GM12878 (cell line): ENCODE measurements around the gene FUZ. TPM values are rescaled to one million over a fixed set of nuclear protein-coding genes. Genes with fewer than 3 reads are reported as not detected.

Source experiments
- ATAC-seq: fragments of 200-7000 bp; cut with Tn5 transposase; 3 replicates; pipeline ENCODE4 v1.9.1; 2020; ENCODE audit warnings: mild to moderate bottlenecking, moderate library complexity
- BruUV-seq: library from RNA; stranded (reverse); fragments of 400-500 nt; replicated peaks from 2 replicates; lab custom pipeline; 2021; lab: Mats Ljungman, UMichigan
- CTCF ChIA-PET: fragments of 300-600 bp; sonication (Branson Sonifier 250); formaldehyde crosslinking; extraction: SDS; loops from one replicate; lab custom pipeline; 2021; ENCODE audit warnings: inconsistent platforms; lab: Yijun Ruan, JAX
- POLR2A ChIA-PET: fragments of 350-600 bp; formaldehyde crosslinking; extraction: SDS; loops from one replicate; lab custom pipeline; 2021; ENCODE audit warnings: inconsistent platforms; lab: Charles Lee
- RAD21 ChIA-PET: fragments of 300-600 bp; sonication (Branson Sonifier 250); formaldehyde crosslinking; loops from one replicate; lab custom pipeline; 2023; ENCODE audit warnings: antibody characterized with exemption; ENCODE audit not compliant: unreplicated experiment; lab: Charles Lee
- SMC1A ChIA-PET: fragments of 300-600 bp; sonication (Branson Sonifier 250); formaldehyde crosslinking; loops from one replicate; lab custom pipeline; 2023; ENCODE audit not compliant: unreplicated experiment, uncharacterized antibody; lab: Charles Lee
- DNase-seq: peaks from one replicate; pipeline ENCODE4 v3.0.0-alpha.2; 2011; ENCODE audit warnings: low read depth, low spot score
- FAIRE-seq: peaks from 3 replicates; lab custom pipeline; 2011; peaks lifted over from hg19 to GRCh38; lab: Jason Lieb, UNC
- H2AFZ ChIP-seq: 2 replicates; pipeline ENCODE4 v1.6.0; 2011; ENCODE audit warnings: low read depth, low read length, control low read depth; ENCODE audit not compliant: control insufficient read depth
- H3K27ac ChIP-seq: 2 replicates; pipeline ENCODE4 v1.5.1; 2011; ENCODE audit warnings: control low read depth; ENCODE audit not compliant: control insufficient read depth, insufficient read depth
- H3K27me3 ChIP-seq, 2 experiments: replicated peaks in 1 of 2; 2 replicates each; pipeline versions ENCODE4 v1.6.0 to v1.6.1; 2011; ENCODE audit warnings: low read length in 1 of 2; ENCODE audit not compliant: control insufficient read depth in 2 of 2, insufficient read depth in 2 of 2
- H3K36me3 ChIP-seq, 2 experiments: 2 replicates each; pipeline ENCODE4 v1.5.1; 2011; ENCODE audit warnings: low read length in 1 of 2; ENCODE audit not compliant: control insufficient read depth in 2 of 2, insufficient read depth in 2 of 2
- H3K4me1 ChIP-seq: 2 replicates; pipeline ENCODE4 v1.6.1; 2011; ENCODE audit warnings: mild to moderate bottlenecking, low read length, moderate library complexity, mixed read lengths; ENCODE audit not compliant: control insufficient read depth, insufficient read depth
- H3K4me2 ChIP-seq: 2 replicates; pipeline ENCODE4 v1.6.0; 2011; ENCODE audit warnings: control low read depth; ENCODE audit not compliant: control insufficient read depth, insufficient read depth
- H3K4me3 ChIP-seq: fragments of 200-600 bp; sonication (generic); 2 replicates; pipeline ENCODE4 v1.5.1; 2016
- H3K79me2 ChIP-seq: 2 replicates; pipeline ENCODE4 v1.6.0; 2011; ENCODE audit warnings: low read length; ENCODE audit not compliant: control insufficient read depth, insufficient read depth
- H3K9ac ChIP-seq: 2 replicates; pipeline ENCODE4 v1.8.0; 2011; ENCODE audit warnings: low read length, control low read depth, mixed read lengths; ENCODE audit not compliant: control insufficient read depth, insufficient read depth
- H3K9me3 ChIP-seq: replicated peaks from 3 replicates; pipeline ENCODE4 v1.5.1; 2011; ENCODE audit warnings: mild to moderate bottlenecking, low read length; ENCODE audit not compliant: control insufficient read depth, insufficient read depth
- H4K20me1 ChIP-seq: 2 replicates; pipeline ENCODE4 v1.6.0; 2011; ENCODE audit not compliant: control insufficient read depth, insufficient read depth
- BRCA1 ChIP-seq: IDR thresholded peaks from 2 replicates; pipeline ENCODE4 v1.6.1; 2011; ENCODE audit warnings: low read depth, low read length, improper control_type of control experiment
- CBX3 ChIP-seq: fragments of 200-600 bp; sonication (generic); IDR thresholded peaks from 2 replicates; pipeline ENCODE4 v1.6.1; 2016; ENCODE audit warnings: low read depth, borderline replicate concordance
- CHD2 ChIP-seq: IDR thresholded peaks from 2 replicates; pipeline ENCODE4 v1.6.1; 2011; ENCODE audit warnings: low read depth, low read length, improper control_type of control experiment, borderline replicate concordance
- DPF2 ChIP-seq: fragments of 450-650 bp; IDR thresholded peaks from 2 replicates; pipeline ENCODE4 v1.6.1; 2017; ENCODE audit warnings: mild to moderate bottlenecking
- HCFC1 ChIP-seq: fragments of 150-350 bp; IDR thresholded peaks from 2 replicates; pipeline ENCODE4 v1.6.1; 2014; ENCODE audit warnings: low read length
- IRF3 ChIP-seq: fragments of 450-650 bp; IDR thresholded peaks from 2 replicates; pipeline ENCODE4 v1.6.1; 2014; ENCODE audit warnings: mild to moderate bottlenecking
- JUNB ChIP-seq: IDR thresholded peaks from 2 replicates; pipeline ENCODE4 v1.6.1; 2016; ENCODE audit warnings: antibody characterized with exemption, mild to moderate bottlenecking
- KAT2A ChIP-seq: conservative IDR thresholded peaks from 2 replicates; pipeline ENCODE4 v1.6.1; 2011; ENCODE audit warnings: low read depth, low read length; ENCODE audit not compliant: control insufficient read depth
- KLF5 ChIP-seq: fragments of 450-650 bp; IDR thresholded peaks from 2 replicates; pipeline ENCODE4 v1.6.1; 2014; ENCODE audit warnings: mild to moderate bottlenecking; ENCODE audit not compliant: partially characterized antibody
- MEF2A ChIP-seq: IDR thresholded peaks from 2 replicates; pipeline ENCODE4 v1.6.1; 2011; ENCODE audit warnings: low read depth, mild to moderate bottlenecking, low read length, moderate library complexity; ENCODE audit not compliant: insufficient read depth
- RB1 ChIP-seq: fragments of 450-650 bp; formaldehyde crosslinking; IDR thresholded peaks from 2 replicates; pipeline ENCODE4 v1.6.1; 2017; ENCODE audit warnings: mild to moderate bottlenecking, borderline replicate concordance
- RBBP5 ChIP-seq: fragments of 200-600 bp; sonication (generic); conservative IDR thresholded peaks from 2 replicates; pipeline ENCODE4 v1.6.1; 2016
- RFX5 ChIP-seq: IDR thresholded peaks from 2 replicates; pipeline ENCODE4 v1.6.1; 2011; ENCODE audit warnings: low read depth, low read length, improper control_type of control experiment
- SIN3A ChIP-seq: IDR thresholded peaks from 2 replicates; pipeline ENCODE4 v1.6.1; 2012; ENCODE audit warnings: low read depth, low read length, improper control_type of control experiment
- TARDBP ChIP-seq: IDR thresholded peaks from 2 replicates; pipeline ENCODE4 v1.6.1; 2016; ENCODE audit warnings: borderline replicate concordance
- USF2 ChIP-seq: IDR thresholded peaks from 2 replicates; pipeline ENCODE4 v1.6.1; 2011; ENCODE audit warnings: low read depth, low read length, improper control_type of control experiment, borderline replicate concordance
- ZNF24 ChIP-seq: fragments of 450-650 bp; IDR thresholded peaks from 2 replicates; pipeline ENCODE4 v1.6.1; 2017; ENCODE audit warnings: antibody characterized with exemption, mild to moderate bottlenecking
- WGBS: methylation state at CpG from one replicate; pipeline ENCODE4 v1.1.6; 2016; ENCODE audit warnings: low lambda C conversion rate; ENCODE audit not compliant: insufficient replicate concordance, insufficient coverage; ENCODE audit errors: missing lambda C conversion rate; 5-methylcytosine and 5-hydroxymethylcytosine counted together
- in situ Hi-C: fragments of 300-500 bp; cut with MboI; formaldehyde crosslinking; loops from 9 replicates; pipeline ENCODE4 v1.14.3; 2018; ENCODE audit warnings: mixed read lengths
- intact Hi-C: fragments of 100-400 bp; cut with micrococcal nuclease; formaldehyde crosslinking; loops from one replicate; pipeline ENCODE4 v1.14.2; 2022; ENCODE audit not compliant: unreplicated experiment
- polyA plus RNA-seq, 11 experiments: library from polyadenylated mRNA; depleted of rRNA in 4 of 11; unstranded in 6 of 11; stranded (reverse) in 5 of 11; fragments of >200 nt; fragmentation: Nextera tagmentation in 4 of 11; fragmentation: Illumina TruSeq in 1 of 11; extraction: Ambion mirVana in 4 of 11; extraction: Trizol in 1 of 11; gene quantifications; 1 replicate in 1 of 11; 2 replicates in 10 of 11; pipeline versions ENCODE4 v1.2.1 to v1.2.3, GENCODE V29; 2011 to 2016; ENCODE audit warnings: inconsistent platforms in 2 of 11, missing spikeins in 2 of 11, low read depth in 1 of 11
- total RNA-seq, 4 experiments: library from RNA; depleted of rRNA in 3 of 4; stranded (reverse); fragments of >200 nt in 3 of 4; fragmentation: Illumina TruSeq in 1 of 4; extraction: Trizol in 1 of 4; gene quantifications; 2 replicates each; pipeline versions ENCODE4 v1.2.1 to v1.2.3, GENCODE V29; 2013 to 2021

Gene FUZ
- total and polyA plus RNA-seq, 10 of the 15 experiments (the other 5 are each of a cell fraction or from before 2014, with no cell fraction given), result 0.18 to 11.5 (median 8.8) TPM

GRCh38 chr19:49793561-49793840 is 19.6 kb downstream of the FUZ start (continued):
- no peak for TF ChIP-seq TARDBP
- TF ChIP-seq SIN3A, result no peak

- DNase-seq (no peak), ATAC-seq (no peak), FAIRE-seq (no peak)
- intact Hi-C loops, result no loop called here
- ChIA-PET RAD21 (no interaction called here), SMC1A (no interaction called here), CTCF (no interaction called here), POLR2A (no interaction called here)
- Histone ChIP-seq H3K79me2 (no peaks in the 10 kb centered on the region), H3K4me3 (no peak overlapping the region), H3K27me3 (no peaks in the 10 kb centered on the region), H3K9ac (no peak overlapping the region), H3K4me2 (no peak overlapping the region), H3K9me3 (no peaks in the 10 kb centered on the region), H3K27ac (no peak overlapping the region), H3K36me3 (peaks cover 18 to 31% of the 10 kb centered on the region in 2 experiments; a peak in 3 of 4 replicates), H2AFZ (no peak overlapping the region), H3K4me1 (no peaks in the 10 kb centered on the region), H4K20me1 (no peaks in the 10 kb centered on the region)
- TF ChIP-seq DPF2 (no peak), CHD2 (no peak), KAT2A (no peak), IRF3 (no peak), ZNF24 (no peak), RB1 (no peak), CBX3 (no peak), MEF2A (no peak), USF2 (no peak), HCFC1 (no peak), RFX5 (no peak), RBBP5 (no peak), KLF5 (no peak), JUNB (no peak), BRCA1 (no peak)
- no TSS peak for BruUV-seq
- in situ Hi-C loops, result no loop called here
- WGBS, result 92% methylated on average over 22 of the region's 22 CpGs
Observed at GRCh38 chr19:49792829-49793560, 20.1 kb downstream of the FUZ start.
